Nephron (organoid): ENCODE results near the gene PCDHGA10.
"Not testable (repeated sequence)": the region's sequence is repeated elsewhere in the genome, so short reads cannot be mapped to it uniquely, and the experiment has no call there.

ENCODE experiments used
- H3K27ac Mint-ChIP-seq, 3 experiments: 2 replicates each; pipeline ENCODE4 v1.8.0; 2020; ENCODE audit warnings: mixed read lengths in 3 of 3, mild to moderate bottlenecking in 2 of 3, moderate library complexity in 1 of 3
- H3K27me3 Mint-ChIP-seq: 2 replicates; pipeline ENCODE4 v1.8.0; 2021; ENCODE audit warnings: low read depth, mild to moderate bottlenecking, moderate library complexity, mixed read lengths
- H3K36me3 Mint-ChIP-seq: 2 replicates; pipeline ENCODE4 v1.8.0; 2020; ENCODE audit warnings: low read depth, mixed read lengths
- H3K4me1 Mint-ChIP-seq: 2 replicates; pipeline ENCODE4 v1.8.0; 2020; ENCODE audit warnings: mixed read lengths
- H3K4me3 Mint-ChIP-seq, 3 experiments: 2 replicates each; pipeline ENCODE4 v1.8.0; 2020; ENCODE audit warnings: mild to moderate bottlenecking in 3 of 3, mixed read lengths in 3 of 3, moderate library complexity in 2 of 3
- H3K9me3 Mint-ChIP-seq: 2 replicates; pipeline ENCODE4 v1.8.0; 2020; ENCODE audit warnings: mixed read lengths
- CTCF ChIP-seq, 3 experiments: fragments of 200-600 bp; sonication (generic); IDR thresholded peaks; one replicate each; pipeline ENCODE4 v1.5.0; 2021; ENCODE audit warnings: antibody characterized with exemption in 3 of 3; ENCODE audit not compliant: unreplicated experiment in 3 of 3

The PCDHGA10 gene

GRCh38 chr5:141413540-141414069, 818 bp downstream of the PCDHGA10 start:
- peak overlapping the region in 1 of 3 experiments; percentile 88 for H3K27ac Mint-ChIP-seq

GRCh38 chr5:141414548-141415274, 1.9 kb downstream of the PCDHGA10 start:
- H3K4me1 Mint-ChIP-seq, H3K27ac Mint-ChIP-seq: not testable (repeated sequence)
- Mint-ChIP-seq H3K36me3 (peaks cover 96% of the 10 kb centered on the region), H3K27me3 (peaks cover 23% of the 10 kb centered on the region), H3K4me3 (peak overlapping the region in 2 of 3 experiments; percentile 42 to 46), H3K9me3 (peaks cover 75% of the 10 kb centered on the region)

More at GRCh38 chr5:141413540-141414069, 818 bp downstream of the PCDHGA10 start:
- peaks cover 10% of the 10 kb centered on the region for H3K4me1 Mint-ChIP-seq
- TF ChIP-seq CTCF (IDR thresholded peaks at IDR 0.05; ENCODE audit: unreplicated experiment in 3 of 3), result no peak
- H3K4me3 Mint-ChIP-seq, result peak overlapping the region; percentile 83 to 85 (median 85)
- peaks cover 77% of the 10 kb centered on the region for H3K9me3 Mint-ChIP-seq
- H3K27me3 Mint-ChIP-seq, result peaks cover 27% of the 10 kb centered on the region
- H3K36me3 Mint-ChIP-seq, result peaks cover 96% of the 10 kb centered on the region

GRCh38 chr5:141415275-141415618, 2.5 kb downstream of the PCDHGA10 start:
- not testable (repeated sequence) for H3K27ac Mint-ChIP-seq, H3K4me3 Mint-ChIP-seq, H3K4me1 Mint-ChIP-seq
- peaks cover 22% of the 10 kb centered on the region for H3K27me3 Mint-ChIP-seq
- H3K9me3 Mint-ChIP-seq, result peaks cover 77% of the 10 kb centered on the region
- peaks cover 98% of the 10 kb centered on the region for H3K36me3 Mint-ChIP-seq

GRCh38 chr5:141417494-141418172, 4.8 kb downstream of the PCDHGA10 start, which contains the start of gene PCDHGB7:
PCDHGB7 (plus strand) TSS chr5:141417677; CDS start chr5:141417860, 183 bp downstream.
- peaks cover 98% of the 10 kb centered on the region for H3K36me3 Mint-ChIP-seq
- H3K4me3 Mint-ChIP-seq, result peak within 1 kb of the TSS; percentile 54 to 72 (median 72)
- peaks cover 87% of the 10 kb centered on the region for H3K9me3 Mint-ChIP-seq
- not testable (repeated sequence) for H3K4me1 Mint-ChIP-seq, H3K27ac Mint-ChIP-seq
- peaks cover 19% of the 10 kb centered on the region for H3K27me3 Mint-ChIP-seq

- peaks cover 83% of the 10 kb centered on the region for H3K9me3 Mint-ChIP-seq
- no peak for TF ChIP-seq CTCF (IDR thresholded peaks at IDR 0.05; ENCODE audit: unreplicated experiment in 3 of 3)
Measured at GRCh38 chr5:141419074-141419880, 6.5 kb downstream of the PCDHGA10 start.

GRCh38 chr5:141420855-141421488, 8.2 kb downstream of the PCDHGA10 start, which contains the start of gene PCDHGA11:
PCDHGA11 (plus strand) TSS chr5:141421051; CDS start chr5:141421228, 177 bp downstream.
- H3K4me1 Mint-ChIP-seq, result no peaks in the 10 kb centered on the region
- peaks cover 16% of the 10 kb centered on the region for H3K27me3 Mint-ChIP-seq
- peaks cover 84% of the 10 kb centered on the region for H3K9me3 Mint-ChIP-seq
- no peak within 1 kb of the TSS for H3K4me3 Mint-ChIP-seq
- peaks cover 96% of the 10 kb centered on the region for H3K36me3 Mint-ChIP-seq
- H3K27ac Mint-ChIP-seq, result no peak within 1 kb of the TSS
- no peak for TF ChIP-seq CTCF (IDR thresholded peaks at IDR 0.05; ENCODE audit: unreplicated experiment in 3 of 3)

More at GRCh38 chr5:141419074-141419880, 6.5 kb downstream of the PCDHGA10 start:
- Mint-ChIP-seq H3K4me3 (no peak overlapping the region), H3K36me3 (peaks cover 96% of the 10 kb centered on the region), H3K27ac (no peak overlapping the region), H3K27me3 (peaks cover 15% of the 10 kb centered on the region), H3K4me1 (no peaks in the 10 kb centered on the region)
